Caco-2 (cell line): Measurements from ENCODE around the gene ZBTB2. TPM values are rescaled to one million over a fixed set of nuclear protein-coding genes. Genes with fewer than 3 reads are reported as not detected.
A peak's percentile ranks its signal among the peaks of the same experiment; 100 is the strongest.

ENCODE experiments used
- BruUV-seq: library from RNA; stranded (reverse); fragments of 400-500 nt; replicated peaks from 2 replicates; lab custom pipeline; 2021; lab: Mats Ljungman, UMichigan
- CTCF ChIA-PET: fragments of 300-600 bp; sonication (Branson Sonifier 250); formaldehyde crosslinking; loops from one replicate; lab custom pipeline; 2022; ENCODE audit warnings: antibody characterized with exemption; lab: Charles Lee
- POLR2A ChIA-PET: fragments of 300-600 bp; sonication (Branson Sonifier 250); formaldehyde crosslinking; loops from one replicate; lab custom pipeline; 2022; ENCODE audit warnings: antibody characterized with exemption; lab: Charles Lee
- DNase-seq, 2 experiments: peaks; one replicate each; pipeline versions ENCODE4 v3.0.0 to v3.0.0-alpha.2; 2020 to 2022
- H3K27me3 ChIP-seq: replicated peaks from 2 replicates; pipeline ENCODE4 v1.6.0; 2011; ENCODE audit warnings: low read length; ENCODE audit not compliant: control insufficient read depth, insufficient read depth
- H3K36me3 ChIP-seq: 2 replicates; pipeline ENCODE4 v1.5.1; 2011; ENCODE audit warnings: low read length; ENCODE audit not compliant: control insufficient read depth, insufficient read depth
- H3K4me1 ChIP-seq: fragments of 250-450 bp; sonication (Bioruptor Pico); 2 replicates; pipeline ENCODE4 v1.5.1; 2020; ENCODE audit warnings: mild to moderate bottlenecking
- H3K4me3 ChIP-seq: 2 replicates; pipeline ENCODE4 v1.5.1; 2011; ENCODE audit warnings: low read depth, mild to moderate bottlenecking, control low read depth, low read length
- H3K9me3 ChIP-seq: fragments of 250-450 bp; sonication (Bioruptor Pico); 2 replicates; pipeline ENCODE4 v1.5.1; 2020; ENCODE audit warnings: mild to moderate bottlenecking, moderate library complexity
- H3K27ac Mint-ChIP-seq: one replicate; pipeline ENCODE4 v1.8.0; 2022; ENCODE audit warnings: mixed read lengths; ENCODE audit not compliant: unreplicated experiment
- H3K27me3 Mint-ChIP-seq: one replicate; pipeline ENCODE4 v1.8.0; 2022; ENCODE audit warnings: mixed read lengths; ENCODE audit not compliant: insufficient read depth, unreplicated experiment
- H3K36me3 Mint-ChIP-seq: one replicate; pipeline ENCODE4 v1.8.0; 2022; ENCODE audit warnings: mild to moderate bottlenecking, mixed read lengths; ENCODE audit not compliant: insufficient read depth, unreplicated experiment
- H3K4me1 Mint-ChIP-seq: one replicate; pipeline ENCODE4 v1.8.0; 2022; ENCODE audit warnings: low read depth, mixed read lengths; ENCODE audit not compliant: unreplicated experiment
- H3K4me3 Mint-ChIP-seq: one replicate; pipeline ENCODE4 v1.8.0; 2022; ENCODE audit warnings: mild to moderate bottlenecking, moderate library complexity, mixed read lengths; ENCODE audit not compliant: unreplicated experiment
- H3K9me3 Mint-ChIP-seq: one replicate; pipeline ENCODE4 v1.8.0; 2022; ENCODE audit warnings: mixed read lengths; ENCODE audit not compliant: unreplicated experiment
- intact Hi-C: fragments of 100-400 bp; cut with micrococcal nuclease; formaldehyde crosslinking; loops from one replicate; pipeline ENCODE4 v1.10.0; 2022; ENCODE audit not compliant: unreplicated experiment
- total RNA-seq: library from RNA; stranded (reverse); gene quantifications from 2 replicates; pipeline ENCODE4 v1.2.3, GENCODE V29; 2022
- TF ChIP-seq, protein P1 (sequence below), 2 experiments: fragments of 200-600 bp in 1 of 2; IDR thresholded peaks; 1 replicate in 1 of 2; 2 replicates in 1 of 2; pipeline versions ENCODE4 v1.5.1 to v1.8.0; 2011 to 2022; ENCODE audit warnings: antibody characterized with exemption in 1 of 2, control low read depth in 1 of 2, inconsistent platforms in 1 of 2, low read depth in 1 of 2, low read length in 1 of 2, mild to moderate bottlenecking in 1 of 2, moderate library complexity in 1 of 2; ENCODE audit not compliant: insufficient read depth in 1 of 2, severe bottlenecking in 1 of 2, unreplicated experiment in 1 of 2

The ZBTB2 gene
- total RNA-seq, 1 experiment from 2014 or later = 23.9 TPM

DNA sequence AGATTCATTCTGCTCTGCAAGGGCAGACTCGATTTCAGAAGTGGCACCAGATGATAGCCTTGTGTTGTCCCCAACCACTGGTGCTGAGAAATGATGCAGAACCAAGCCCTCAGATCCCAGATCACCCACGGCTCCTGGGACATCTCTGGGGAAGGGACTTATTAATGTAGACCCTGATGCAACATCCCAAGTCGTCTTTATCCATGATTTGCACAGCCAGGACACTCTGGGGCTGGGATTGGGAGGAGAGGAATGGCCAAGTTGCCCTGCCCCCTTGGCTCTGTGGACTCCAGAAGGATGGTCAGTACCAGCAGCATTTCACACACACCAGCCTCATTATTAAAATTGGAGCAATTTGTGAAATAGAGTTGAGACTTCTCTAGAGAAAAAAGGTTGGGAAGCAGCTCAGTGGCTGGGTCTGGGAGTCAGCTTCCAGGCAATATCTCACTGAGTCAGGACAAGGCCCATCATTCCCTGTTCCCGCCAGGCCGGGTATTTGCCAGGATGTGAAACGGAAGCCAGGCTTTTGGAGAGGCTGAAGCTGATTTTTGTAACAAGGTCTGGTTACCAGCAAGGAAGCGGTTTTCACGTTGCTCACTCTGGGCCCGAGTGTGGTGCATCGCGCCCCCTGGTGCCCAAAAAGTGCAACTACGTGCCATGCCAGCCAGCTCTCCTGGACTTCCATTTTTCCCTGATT lies 67.4 kb downstream of the ZBTB2 start:
- no peaks in the 10 kb centered on the region for H3K4me1 Mint-ChIP-seq
- no peak overlapping the region for H3K27ac Mint-ChIP-seq
- peaks cover 9% of the 10 kb centered on the region for H3K9me3 Mint-ChIP-seq
- peaks cover 4% of the 10 kb centered on the region; the same call in 1 of the 2 replicates for H3K4me1 ChIP-seq
- intact Hi-C loops = loop anchor here (1.0 to 5.0 kb wide), 3 partner anchors 72 to 431 kb away; no protein-coding TSS in a partner anchor
- TF ChIP-seq, protein P1, sequence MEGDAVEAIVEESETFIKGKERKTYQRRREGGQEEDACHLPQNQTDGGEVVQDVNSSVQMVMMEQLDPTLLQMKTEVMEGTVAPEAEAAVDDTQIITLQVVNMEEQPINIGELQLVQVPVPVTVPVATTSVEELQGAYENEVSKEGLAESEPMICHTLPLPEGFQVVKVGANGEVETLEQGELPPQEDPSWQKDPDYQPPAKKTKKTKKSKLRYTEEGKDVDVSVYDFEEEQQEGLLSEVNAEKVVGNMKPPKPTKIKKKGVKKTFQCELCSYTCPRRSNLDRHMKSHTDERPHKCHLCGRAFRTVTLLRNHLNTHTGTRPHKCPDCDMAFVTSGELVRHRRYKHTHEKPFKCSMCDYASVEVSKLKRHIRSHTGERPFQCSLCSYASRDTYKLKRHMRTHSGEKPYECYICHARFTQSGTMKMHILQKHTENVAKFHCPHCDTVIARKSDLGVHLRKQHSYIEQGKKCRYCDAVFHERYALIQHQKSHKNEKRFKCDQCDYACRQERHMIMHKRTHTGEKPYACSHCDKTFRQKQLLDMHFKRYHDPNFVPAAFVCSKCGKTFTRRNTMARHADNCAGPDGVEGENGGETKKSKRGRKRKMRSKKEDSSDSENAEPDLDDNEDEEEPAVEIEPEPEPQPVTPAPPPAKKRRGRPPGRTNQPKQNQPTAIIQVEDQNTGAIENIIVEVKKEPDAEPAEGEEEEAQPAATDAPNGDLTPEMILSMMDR (IDR thresholded peaks at IDR 0.05; ENCODE audit: insufficient read depth in 1 of 2, low read depth in 1 of 2, low read length in 1 of 2, severe bottlenecking in 1 of 2, unreplicated experiment in 1 of 2) = peak; percentile 94 to 96
- ChIA-PET CTCF (interaction anchor here (0.5 to 5.3 kb wide), 17 partner anchors 9 to 654 kb away, joined by 3 to 83 read pairs (median 3); no protein-coding TSS in a partner anchor), POLR2A (interaction anchor here (1.0 kb wide), 1 partner anchor 314 kb away, joined by 3 read pairs; no protein-coding TSS in a partner anchor)
- no peaks in the 10 kb centered on the region for H3K9me3 ChIP-seq
- peak; percentile 72 to 87 for DNase-seq
- peaks cover 8% of the 10 kb centered on the region for H3K27me3 Mint-ChIP-seq
- no TSS peak for BruUV-seq
- H3K4me3 ChIP-seq = no peak overlapping the region
- peaks cover 5% of the 10 kb centered on the region; the same call in 1 of the 2 replicates for H3K27me3 ChIP-seq
- H3K4me3 Mint-ChIP-seq = peak overlapping the region; percentile 24
- no peaks in the 10 kb centered on the region for H3K36me3 ChIP-seq
- H3K36me3 Mint-ChIP-seq = peaks cover 6% of the 10 kb centered on the region

DNA sequence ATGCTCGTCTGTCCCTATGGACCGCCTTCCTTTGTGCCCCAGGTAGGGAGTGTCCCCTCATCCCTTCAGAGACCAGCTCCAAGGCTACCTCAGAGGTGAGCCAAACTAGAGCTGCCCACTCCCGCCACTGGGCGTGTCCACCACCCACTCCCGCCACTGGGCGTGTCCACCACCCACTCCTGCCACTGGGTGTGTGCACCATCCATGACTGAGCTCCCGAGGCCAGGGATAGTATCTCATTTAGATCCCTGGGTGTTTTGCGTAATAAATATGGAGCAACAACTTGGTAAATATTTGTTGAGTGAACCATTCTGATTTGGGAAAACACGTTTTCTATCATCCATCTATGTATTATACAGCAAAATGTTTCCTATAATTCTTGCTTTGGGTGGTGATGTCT lies 68.8 kb downstream of the ZBTB2 start:
- intact Hi-C loops = loop anchor here (5.0 kb wide), 1 partner anchor 70 kb away; no protein-coding TSS in a partner anchor
- ChIA-PET CTCF (interaction anchor here (5.3 kb wide), 1 partner anchor 308 kb away, joined by 83 read pairs; no protein-coding TSS in a partner anchor), POLR2A (no interaction called here)
- no peak overlapping the region for H3K4me3 Mint-ChIP-seq
- H3K4me1 Mint-ChIP-seq = no peaks in the 10 kb centered on the region
- peaks cover 5% of the 10 kb centered on the region; the same call in 1 of the 2 replicates for H3K27me3 ChIP-seq
- peaks cover 6% of the 10 kb centered on the region for H3K36me3 Mint-ChIP-seq
- H3K27ac Mint-ChIP-seq = no peak overlapping the region
- no peaks in the 10 kb centered on the region for H3K36me3 ChIP-seq
- TF ChIP-seq, protein P1 (IDR thresholded peaks at IDR 0.05; ENCODE audit: insufficient read depth in 1 of 2, low read depth in 1 of 2, low read length in 1 of 2, severe bottlenecking in 1 of 2, unreplicated experiment in 1 of 2) = no peak
- H3K4me1 ChIP-seq = peaks cover 4% of the 10 kb centered on the region; the same call in 1 of the 2 replicates
- peaks cover 8% of the 10 kb centered on the region for H3K27me3 Mint-ChIP-seq
- DNase-seq = no peak
- no peak overlapping the region for H3K4me3 ChIP-seq
- no TSS peak for BruUV-seq
- peaks cover 9% of the 10 kb centered on the region for H3K9me3 Mint-ChIP-seq
- H3K9me3 ChIP-seq = no peaks in the 10 kb centered on the region

DNA sequence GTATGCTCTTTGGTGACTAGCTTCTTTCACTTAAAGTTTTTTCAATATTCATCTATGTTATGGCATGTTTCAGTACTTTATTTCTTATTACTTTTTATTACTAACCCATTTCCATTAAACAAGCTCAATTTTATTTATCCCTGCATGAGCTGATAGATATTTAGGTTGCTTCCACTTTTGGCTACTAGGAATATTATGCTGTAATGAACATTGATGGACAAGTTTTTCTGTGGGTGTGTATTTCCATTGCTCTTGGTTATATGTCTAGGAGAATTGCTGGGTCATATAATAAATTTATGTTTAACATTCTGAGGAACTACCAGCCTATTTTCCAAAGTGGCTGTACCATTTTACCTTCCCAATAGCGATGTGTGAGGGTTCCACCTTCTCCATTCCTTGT lies 69.9 kb downstream of the ZBTB2 start:
- peaks cover 5% of the 10 kb centered on the region; the same call in 1 of the 2 replicates for H3K27me3 ChIP-seq
- no peak overlapping the region for H3K4me3 Mint-ChIP-seq
- H3K9me3 ChIP-seq = no peaks in the 10 kb centered on the region
- intact Hi-C loops = loop anchor here (5.0 kb wide), 1 partner anchor 69 kb away; no protein-coding TSS in a partner anchor
- H3K9me3 Mint-ChIP-seq = peaks cover 9% of the 10 kb centered on the region
- no peaks in the 10 kb centered on the region for H3K36me3 ChIP-seq
- peaks cover 8% of the 10 kb centered on the region for H3K27me3 Mint-ChIP-seq
- H3K27ac Mint-ChIP-seq = no peak overlapping the region
- H3K4me1 Mint-ChIP-seq = no peaks in the 10 kb centered on the region
- POLR2A ChIA-PET = no interaction called here
- TF ChIP-seq, protein P1 (IDR thresholded peaks at IDR 0.05; ENCODE audit: insufficient read depth in 1 of 2, low read depth in 1 of 2, low read length in 1 of 2, severe bottlenecking in 1 of 2, unreplicated experiment in 1 of 2) = no peak
- no TSS peak for BruUV-seq
- H3K4me1 ChIP-seq = peaks cover 4% of the 10 kb centered on the region; the same call in 1 of the 2 replicates
- CTCF ChIA-PET = interaction anchor here (1.0 kb wide), 1 partner anchor 307 kb away, joined by 3 read pairs; no protein-coding TSS in a partner anchor
- H3K4me3 ChIP-seq = no peak overlapping the region
- DNase-seq = no peak
- peaks cover 6% of the 10 kb centered on the region for H3K36me3 Mint-ChIP-seq
